Anterior cingulate cortex (tissue), 58 donors: Measurements from ENCODE around the gene GIGYF2.

ENCODE experiments used
- DNase-seq, 58 donors: peaks; one replicate each; lab custom pipeline; 2025; lab: John Stamatoyannopoulos, UW

The GIGYF2 gene

GRCh38 chr2:232750135-232750671 lies 53.1 kb downstream of the GIGYF2 start:
- DNase-seq: no peak

- DNase-seq: no peak
These were observed 60.8 kb downstream of the GIGYF2 start for GRCh38 chr2:232757905-232758304.

GRCh38 chr2:232761301-232761907 lies 64.3 kb downstream of the GIGYF2 start:
- DNase-seq: peak in 1 of 58 donors; percentile 4

GRCh38 chr2:232767866-232768265 lies 70.7 kb downstream of the GIGYF2 start:
- DNase-seq: no peak

- DNase-seq: no peak
These were observed 73.1 kb downstream of the GIGYF2 start for GRCh38 chr2:232770207-232770606.

- DNase-seq: no peak
These were observed 74.7 kb downstream of the GIGYF2 start for GRCh38 chr2:232771870-232772269.

- no peak for DNase-seq
These were observed 75.4 kb downstream of the GIGYF2 start for GRCh38 chr2:232772531-232772930.

GRCh38 chr2:232773815-232774214 lies 76.7 kb downstream of the GIGYF2 start:
- DNase-seq: no peak

GRCh38 chr2:232776435-232776834 lies 79.3 kb downstream of the GIGYF2 start, which contains the start of gene KCNJ13:
Gene KCNJ13 (minus strand): TSS chr2:232776565. CDS start chr2:232771362, 5,203 bp downstream.
- no peak for DNase-seq

- no peak for DNase-seq
These were observed 80.1 kb downstream of the GIGYF2 start for GRCh38 chr2:232777276-232777675.

GRCh38 chr2:232779465-232779864 lies 82.3 kb downstream of the GIGYF2 start:
- no peak for DNase-seq

- DNase-seq: no peak
These were observed 82.8 kb downstream of the GIGYF2 start for GRCh38 chr2:232779934-232780333.

- DNase-seq: no peak
These were observed 84.6 kb downstream of the GIGYF2 start for GRCh38 chr2:232781765-232782164.

GRCh38 chr2:232783278-232783677 lies 86.1 kb downstream of the GIGYF2 start:
- no peak for DNase-seq

GRCh38 chr2:232787806-232788205 lies 90.7 kb downstream of the GIGYF2 start:
- no peak for DNase-seq

GRCh38 chr2:232789082-232789481 lies 92.0 kb downstream of the GIGYF2 start:
- no peak for DNase-seq

- DNase-seq: no peak
These were observed 94.4 kb downstream of the GIGYF2 start for GRCh38 chr2:232791518-232791917.

- no peak for DNase-seq
These were observed 96.1 kb downstream of the GIGYF2 start for GRCh38 chr2:232793271-232793670.

GRCh38 chr2:232794981-232795380 lies 97.8 kb downstream of the GIGYF2 start:
- no peak for DNase-seq

- DNase-seq: no peak
These were observed 98.8 kb downstream of the GIGYF2 start for GRCh38 chr2:232795920-232796319.

- DNase-seq: no peak
These were observed 101.1 kb downstream of the GIGYF2 start for GRCh38 chr2:232798187-232798586.

- no peak for DNase-seq
These were observed 103.0 kb downstream of the GIGYF2 start for GRCh38 chr2:232800166-232800565.

GRCh38 chr2:232802091-232802490 lies 105.0 kb downstream of the GIGYF2 start:
- no peak for DNase-seq
